ENCODE measurements around the gene HSD17B12.

The HSD17B12 gene

GRCh38 chr11:43904742-43905535 lies 224.4 kb downstream of the HSD17B12 start:
- H3K27ac ChIP-seq, result peak overlapping the region; percentile 64
- in situ Hi-C loops (cut with HindIII; ENCODE audit: low pct_ligation_motif_present, low sequenced_read_pairs), result loop anchor here (25.0 kb wide), 1 partner anchor 132 kb away; the partner anchor contains the start of gene ACCSL

GRCh38 chr11:43905813-43906241 lies 225.3 kb downstream of the HSD17B12 start:
- TF ChIP-seq CTCF (IDR thresholded peaks at IDR 0.05; ENCODE audit: low read depth, low read length, missing control alignments), result no peak
- H3K27me3 ChIP-seq (replicated peaks), result no peaks in the 10 kb centered on the region
- in situ Hi-C loops (cut with HindIII; ENCODE audit: low pct_ligation_motif_present, low sequenced_read_pairs), result loop anchor here (25.0 kb wide), 1 partner anchor 131 kb away; the partner anchor contains the start of gene ACCSL
- peaks cover 9% of the 10 kb centered on the region for H3K36me3 ChIP-seq (replicated peaks)
- DNase-seq, result peak; percentile 76
- H3K4me3 ChIP-seq (ENCODE audit: low read depth, low read length), result no peak overlapping the region
- H3K27ac ChIP-seq, result peak overlapping the region; percentile 64

More at GRCh38 chr11:43904742-43905535, 224.4 kb downstream of the HSD17B12 start:
- Histone ChIP-seq H3K27me3 (replicated peaks) (no peaks in the 10 kb centered on the region), H3K4me3 (ENCODE audit: low read depth, low read length) (no peak overlapping the region), H3K36me3 (replicated peaks) (peaks cover 9% of the 10 kb centered on the region)
- TF ChIP-seq CTCF (IDR thresholded peaks at IDR 0.05; ENCODE audit: low read depth, low read length, missing control alignments), result no peak
- DNase-seq, result peak; percentile 74
